Measurements from ENCODE around the gene PCLO.
A peak's percentile ranks its signal among the peaks of the same experiment; 100 is the strongest.
"Not testable (repeated sequence)": the region's sequence is repeated elsewhere in the genome, so short reads cannot be mapped to it uniquely, and the experiment has no call there.

PCLO gene

DNA sequence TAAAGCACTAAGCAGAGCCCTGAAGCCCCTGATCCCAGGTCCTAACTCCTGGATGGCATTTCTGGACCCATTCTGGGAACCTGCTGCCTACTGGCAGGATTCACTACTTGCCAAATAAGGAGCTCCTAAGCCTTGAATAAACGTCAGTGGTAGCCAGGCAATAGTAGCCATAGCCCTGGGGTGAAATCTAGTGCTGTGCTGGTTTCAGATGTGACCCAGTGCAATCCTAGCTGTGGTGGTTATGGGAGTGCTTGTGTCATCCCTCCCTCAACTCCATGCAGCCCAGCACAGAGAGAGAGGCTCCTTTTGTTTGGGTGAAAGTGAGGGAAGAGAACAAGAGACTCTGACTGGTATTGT, 43.7 kb downstream of the PCLO start:
- Histone ChIP-seq H3K27me3 (no peaks in the 10 kb centered on the region), H3K9me3 (replicated peaks in 1 of 11) (peaks cover 19 to 32% (median 24%) of the 10 kb centered on the region in 11 experiments), H3K4me2 (no peak overlapping the region), H3K4me3 (no peak overlapping the region), H3K4me1 (no peaks in the 10 kb centered on the region), H3K9ac (no peak overlapping the region), H3K36me3 (no peaks in the 10 kb centered on the region), H3K27ac (no peak overlapping the region), H4K20me1 (no peaks in the 10 kb centered on the region)
- TF ChIP-seq Cebpa-rat (IDR thresholded peaks at IDR 0.05) = no peak

DNA sequence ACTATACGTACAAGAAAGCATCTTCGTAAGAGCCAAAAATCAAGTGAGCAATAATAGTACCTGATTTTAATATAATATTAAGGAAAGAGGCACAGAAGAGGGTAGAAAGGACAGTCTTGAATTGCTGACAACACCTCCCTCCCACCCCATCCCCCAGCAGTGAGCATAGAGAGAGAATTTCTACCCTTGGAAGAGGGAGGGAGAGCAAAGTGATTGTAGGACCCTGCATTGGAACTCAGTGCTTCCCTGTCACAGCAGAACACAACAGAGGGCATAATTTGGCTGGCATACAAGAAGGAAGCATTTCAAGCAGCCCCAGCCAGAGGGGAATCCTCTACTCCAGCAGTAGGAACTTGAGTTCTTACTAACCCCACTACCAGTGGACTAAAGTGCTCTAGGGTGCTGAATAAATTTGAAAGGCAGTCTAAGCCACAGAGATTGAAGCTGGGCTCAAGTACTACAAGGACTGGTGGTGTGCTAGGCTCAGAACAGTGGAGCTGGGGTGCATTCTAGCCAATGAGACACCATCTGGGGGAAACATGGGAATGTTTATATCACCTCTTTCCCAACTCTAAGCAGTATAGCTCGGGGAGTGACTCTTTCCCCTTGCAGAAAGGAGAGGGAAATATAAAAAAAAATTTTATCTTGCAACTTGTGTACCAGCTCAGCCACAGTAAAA, 44.2 kb downstream of the PCLO start:
- peaks cover 14 to 27% (median 19%) of the 10 kb centered on the region in 11 experiments; a peak in 21 of 22 replicates for H3K9me3 ChIP-seq (replicated peaks in 1 of 11)
- TF ChIP-seq Cebpa-rat (IDR thresholded peaks at IDR 0.05) = no peak
- H3K27ac ChIP-seq = no peak overlapping the region
- H3K4me2 ChIP-seq = no peak overlapping the region
- no peaks in the 10 kb centered on the region for H3K36me3 ChIP-seq
- no peaks in the 10 kb centered on the region for H3K4me1 ChIP-seq
- no peaks in the 10 kb centered on the region for H3K27me3 ChIP-seq
- no peaks in the 10 kb centered on the region for H4K20me1 ChIP-seq
- no peak overlapping the region for H3K4me3 ChIP-seq
- H3K9ac ChIP-seq = no peak overlapping the region

DNA sequence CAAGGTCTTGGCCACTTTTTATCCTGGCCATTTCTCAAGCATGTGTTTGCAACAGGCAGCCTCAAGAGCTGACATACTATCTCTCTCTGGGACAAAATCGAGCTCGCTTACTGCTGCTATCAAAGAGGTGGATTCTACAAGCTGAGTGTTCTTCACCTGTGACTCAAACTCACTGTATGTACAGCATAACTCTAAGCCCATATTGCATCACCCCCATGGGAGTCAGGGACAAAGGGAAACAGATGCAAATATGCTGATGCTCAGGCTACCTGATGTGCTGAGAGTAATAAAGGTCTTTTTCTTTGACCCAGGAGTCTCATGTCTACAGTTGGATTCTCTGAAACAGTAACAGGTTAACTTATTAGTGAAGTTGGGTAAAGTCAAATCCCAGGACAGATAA, 45.2 kb downstream of the PCLO start:
- no peak for TF ChIP-seq Cebpa-rat (IDR thresholded peaks at IDR 0.05)
- H3K4me3 ChIP-seq = no peak overlapping the region
- no peaks in the 10 kb centered on the region for H3K27me3 ChIP-seq
- no peaks in the 10 kb centered on the region for H4K20me1 ChIP-seq
- H3K36me3 ChIP-seq = no peaks in the 10 kb centered on the region
- H3K27ac ChIP-seq = no peak overlapping the region
- no peaks in the 10 kb centered on the region for H3K4me1 ChIP-seq
- H3K9me3 ChIP-seq (replicated peaks in 1 of 11) = peaks cover 7 to 17% (median 11%) of the 10 kb centered on the region in 11 experiments; a peak in 18 of 22 replicates
- H3K9ac ChIP-seq = no peak overlapping the region
- no peak overlapping the region for H3K4me2 ChIP-seq

DNA sequence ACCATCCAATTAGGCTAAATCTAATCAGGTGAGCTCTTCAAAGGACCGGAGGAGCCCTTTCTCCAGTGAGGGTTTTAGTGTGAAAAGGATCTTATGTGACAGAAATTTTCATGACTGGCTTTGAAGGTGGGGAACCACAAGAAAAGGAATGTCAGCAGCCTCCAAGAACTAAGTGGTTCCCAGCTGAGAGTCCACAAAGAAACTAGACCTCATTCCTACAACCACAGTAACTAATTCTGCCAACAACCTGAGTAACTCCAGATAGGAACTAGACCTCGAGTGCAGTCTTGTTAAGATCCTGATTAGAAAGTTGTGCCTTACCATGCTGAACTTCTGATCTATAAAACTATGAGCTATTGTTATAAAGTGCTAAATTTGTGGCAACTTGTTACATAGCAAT, 51.3 kb downstream of the PCLO start:
- TF ChIP-seq Cebpa-rat (IDR thresholded peaks at IDR 0.05) = no peak
- Histone ChIP-seq H3K4me2 (no peak overlapping the region), H3K9me3 (replicated peaks in 1 of 11) (no peaks in the 10 kb centered on the region), H3K27ac (no peak overlapping the region), H3K4me3 (no peak overlapping the region), H3K4me1 (no peaks in the 10 kb centered on the region), H4K20me1 (no peaks in the 10 kb centered on the region), H3K27me3 (no peaks in the 10 kb centered on the region), H3K9ac (no peak overlapping the region), H3K36me3 (no peaks in the 10 kb centered on the region)

DNA sequence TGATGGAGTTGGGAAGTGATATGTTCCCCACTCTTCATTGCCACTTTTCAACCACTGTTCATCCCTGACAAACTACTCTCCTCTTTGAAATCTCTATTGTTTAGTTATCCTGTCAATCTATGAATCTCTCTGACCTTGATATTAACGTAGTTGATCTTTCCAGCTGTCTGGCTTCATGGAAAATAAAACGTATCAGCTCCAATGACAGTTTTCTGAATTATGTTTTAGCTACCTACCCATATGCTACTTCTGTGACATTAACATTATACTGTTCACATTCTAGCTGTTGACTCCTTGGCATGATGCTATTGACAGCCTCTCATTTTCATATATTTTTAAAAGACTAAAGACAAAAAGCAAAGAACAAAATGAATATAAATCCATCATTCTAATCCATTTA, 53.3 kb downstream of the PCLO start:
- Histone ChIP-seq H3K36me3 (no peaks in the 10 kb centered on the region), H3K27ac (no peak overlapping the region)

DNA sequence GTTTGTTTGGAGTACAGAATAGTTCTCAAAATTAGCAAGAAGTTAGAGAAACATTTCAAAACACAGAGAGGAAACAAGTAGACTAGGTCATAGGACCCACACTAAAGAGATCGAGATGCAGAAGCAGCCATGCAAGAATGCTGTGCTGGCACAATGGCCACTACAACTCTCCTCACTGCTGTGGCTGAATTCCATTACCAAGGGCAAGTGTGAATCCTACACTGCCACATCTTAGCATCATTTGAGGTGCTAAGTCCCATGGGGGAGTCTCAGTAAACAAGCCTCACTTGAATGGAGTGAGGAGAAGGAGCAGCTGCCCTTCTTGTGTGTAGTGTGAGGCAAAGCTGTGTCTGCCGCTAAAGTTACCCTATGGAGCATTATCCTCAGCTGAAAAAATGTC, 56.7 kb downstream of the PCLO start:
- TF ChIP-seq Cebpa-rat (IDR thresholded peaks at IDR 0.05) = no peak
- Histone ChIP-seq H3K4me3 (no peak overlapping the region), H3K36me3 (no peaks in the 10 kb centered on the region), H3K27ac (no peak overlapping the region), H3K27me3 (no peaks in the 10 kb centered on the region), H3K9ac (no peak overlapping the region), H3K4me2 (0 out of 22 replicates have a peak overlapping the region, but pooled peaks of 1 of the 11 experiments have one; percentile 0), H3K4me1 (peaks cover 0 to 6% (median 0%) of the 10 kb centered on the region in 10 experiments; a peak in 2 of 20 replicates), H4K20me1 (no peaks in the 10 kb centered on the region), H3K9me3 (replicated peaks in 1 of 11) (no peaks in the 10 kb centered on the region)

More for the DNA sequence above, 53.3 kb downstream of the PCLO start:
- Histone ChIP-seq H3K4me1 (peaks cover 0 to 6% (median 0%) of the 10 kb centered on the region in 10 experiments; a peak in 2 of 20 replicates), H3K9ac (no peak overlapping the region), H3K27me3 (no peaks in the 10 kb centered on the region), H4K20me1 (no peaks in the 10 kb centered on the region), H3K9me3 (replicated peaks in 1 of 11) (no peaks in the 10 kb centered on the region), H3K4me3 (no peak overlapping the region), H3K4me2 (no peak overlapping the region)
- no peak for TF ChIP-seq Cebpa-rat (IDR thresholded peaks at IDR 0.05)

DNA sequence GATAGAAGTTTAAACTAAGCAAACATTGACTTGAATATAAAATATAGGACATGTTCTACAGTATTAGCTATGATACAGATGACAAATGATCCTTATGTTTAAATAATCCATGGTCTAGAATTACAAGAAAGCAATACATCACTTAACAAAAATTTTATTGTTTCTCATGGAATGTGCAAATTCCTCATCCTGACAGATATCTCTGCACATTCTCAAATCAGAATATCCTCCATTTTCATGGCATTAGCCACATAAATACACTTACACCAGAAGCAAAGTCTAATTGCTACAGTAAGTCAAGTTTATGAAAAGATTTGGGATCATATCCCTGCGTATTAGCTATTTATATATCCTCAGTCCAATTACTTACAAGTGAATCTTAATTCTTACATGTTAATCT, 57.6 kb downstream of the PCLO start:
- TF ChIP-seq Cebpa-rat (IDR thresholded peaks at IDR 0.05) = no peak
- no peak overlapping the region for H3K9ac ChIP-seq
- no peaks in the 10 kb centered on the region for H4K20me1 ChIP-seq
- no peak overlapping the region for H3K4me3 ChIP-seq
- H3K27ac ChIP-seq = no peak overlapping the region
- H3K4me1 ChIP-seq = peaks cover 0 to 6% (median 0%) of the 10 kb centered on the region in 10 experiments; a peak in 2 of 20 replicates
- no peaks in the 10 kb centered on the region for H3K36me3 ChIP-seq
- no peaks in the 10 kb centered on the region for H3K27me3 ChIP-seq
- H3K4me2 ChIP-seq = no peak overlapping the region
- no peaks in the 10 kb centered on the region for H3K9me3 ChIP-seq (replicated peaks in 1 of 11)

DNA sequence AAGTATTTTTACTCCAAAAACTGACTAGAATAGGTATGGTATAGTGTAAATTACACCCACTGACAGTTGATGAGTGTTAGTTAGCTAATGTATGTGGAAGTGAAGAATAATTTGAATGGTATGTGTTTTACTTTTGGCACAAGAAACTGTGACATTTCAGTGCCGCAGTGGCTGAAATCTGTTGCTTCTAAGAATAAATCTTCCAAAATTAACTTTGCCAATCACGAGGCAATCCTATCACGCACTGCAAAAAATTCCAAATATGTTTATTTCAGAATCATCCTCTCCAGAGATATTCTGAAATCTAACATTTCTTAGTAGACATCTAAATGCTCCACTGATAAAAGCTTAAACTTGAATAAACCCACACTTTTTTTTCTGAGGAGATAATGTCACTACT, 61.2 kb downstream of the PCLO start:
- H3K4me2 ChIP-seq = no peak overlapping the region
- H3K27ac ChIP-seq = no peak overlapping the region
- H3K9ac ChIP-seq = no peak overlapping the region
- no peaks in the 10 kb centered on the region for H3K36me3 ChIP-seq
- TF ChIP-seq Cebpa-rat (IDR thresholded peaks at IDR 0.05) = no peak
- no peaks in the 10 kb centered on the region for H4K20me1 ChIP-seq
- no peak overlapping the region for H3K4me3 ChIP-seq
- no peaks in the 10 kb centered on the region for H3K9me3 ChIP-seq (replicated peaks in 1 of 11)
- no peaks in the 10 kb centered on the region for H3K27me3 ChIP-seq
- peaks cover 0 to 6% (median 0%) of the 10 kb centered on the region in 10 experiments; a peak in 2 of 20 replicates for H3K4me1 ChIP-seq

DNA sequence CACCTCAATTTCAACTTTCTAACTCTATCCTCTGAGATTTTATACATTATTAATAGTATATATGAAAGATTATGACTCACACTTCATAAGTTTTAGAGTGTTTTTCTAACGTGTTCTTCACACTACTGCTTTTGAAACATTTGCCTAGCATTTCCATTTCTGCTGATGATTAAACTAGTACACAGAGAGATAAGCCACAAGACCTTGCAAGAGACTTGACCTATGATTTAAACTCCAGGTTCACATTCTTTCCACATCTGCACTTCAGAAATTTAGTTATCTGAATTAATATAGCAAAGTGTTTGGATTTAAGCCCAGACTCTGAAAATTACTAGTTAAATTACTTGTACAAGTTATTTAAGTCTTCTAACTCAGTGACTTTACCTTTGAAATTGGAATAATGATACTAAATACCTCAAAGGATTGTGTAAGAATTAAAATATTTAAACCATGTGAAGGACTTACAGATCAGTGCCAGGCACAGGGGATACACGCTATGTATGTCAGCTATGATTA, 66.6 kb downstream of the PCLO start:
- TF ChIP-seq Cebpa-rat (IDR thresholded peaks at IDR 0.05) = no peak
- Histone ChIP-seq H3K4me3 (no peak overlapping the region), H3K4me1 (no peaks in the 10 kb centered on the region), H3K27ac (no peak overlapping the region), H3K27me3 (no peaks in the 10 kb centered on the region), H3K9ac (no peak overlapping the region), H4K20me1 (no peaks in the 10 kb centered on the region), H3K4me2 (no peak overlapping the region), H3K36me3 (no peaks in the 10 kb centered on the region), H3K9me3 (replicated peaks in 1 of 11) (no peaks in the 10 kb centered on the region)

DNA sequence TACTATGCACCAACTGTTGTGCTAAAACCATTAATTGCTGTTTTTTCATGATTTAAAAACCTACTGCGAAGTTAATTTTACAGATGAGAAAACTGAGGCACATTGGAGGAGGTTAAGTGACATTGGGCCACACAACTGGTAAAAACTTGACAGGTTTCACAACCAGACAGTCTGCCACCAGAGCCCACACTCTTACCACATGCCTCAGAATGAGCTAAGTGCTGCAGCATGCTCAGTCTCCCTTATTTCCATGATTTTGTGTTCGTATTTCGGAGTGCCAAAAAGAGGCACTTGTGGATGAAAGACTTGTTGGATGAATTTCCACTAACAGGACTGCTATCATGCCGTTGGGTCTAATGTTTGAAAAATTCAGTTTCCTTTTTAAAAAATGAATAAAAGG, 77.4 kb downstream of the PCLO start:
- H3K9ac ChIP-seq = no peak overlapping the region
- no peaks in the 10 kb centered on the region for H3K9me3 ChIP-seq (replicated peaks in 1 of 11)
- H3K4me1 ChIP-seq = no peaks in the 10 kb centered on the region
- no peaks in the 10 kb centered on the region for H4K20me1 ChIP-seq
- no peak overlapping the region for H3K4me3 ChIP-seq
- no peak for TF ChIP-seq Cebpa-rat (IDR thresholded peaks at IDR 0.05)
- no peak overlapping the region for H3K27ac ChIP-seq
- no peaks in the 10 kb centered on the region for H3K36me3 ChIP-seq
- H3K27me3 ChIP-seq = no peaks in the 10 kb centered on the region
- H3K4me2 ChIP-seq = no peak overlapping the region

DNA sequence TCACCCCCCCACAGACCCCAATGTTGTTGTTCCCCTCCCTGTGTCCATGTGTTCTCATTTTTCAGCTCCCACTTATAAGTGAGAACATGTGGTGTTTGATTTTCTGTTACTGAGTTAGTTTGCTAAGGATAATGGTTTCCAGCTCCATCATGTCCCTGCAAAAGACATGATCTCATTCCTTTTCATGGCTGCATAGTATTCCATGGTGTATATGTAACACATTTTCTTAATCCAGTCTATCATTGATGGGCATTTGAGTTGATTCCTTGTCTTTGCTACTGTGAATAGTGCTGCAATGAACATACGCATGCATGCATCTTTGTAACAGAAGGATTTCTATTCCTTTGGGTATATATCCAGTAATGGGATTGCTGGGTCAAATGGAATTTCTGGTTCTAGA, 82.8 kb downstream of the PCLO start:
- H3K4me1 ChIP-seq = peaks cover 0 to 10% (median 6%) of the 10 kb centered on the region in 10 experiments; a peak in 8 of 20 replicates
- H3K4me2 ChIP-seq; H3K27ac ChIP-seq; H3K9ac ChIP-seq; H3K27me3 ChIP-seq; H4K20me1 ChIP-seq; H3K4me3 ChIP-seq; H3K9me3 ChIP-seq (replicated peaks in 1 of 11); H3K36me3 ChIP-seq: not testable (repeated sequence)
